Measurements from ENCODE around the gene KCNQ1. TPM values are rescaled to one million over a fixed set of nuclear protein-coding genes. Genes with fewer than 3 reads are reported as not detected.

The KCNQ1 gene
- total and polyA plus RNA-seq, 2 donors (not counting 1 experiment from before 2014, with no cell fraction given): 21.5 to 28.8 TPM

- DNase-seq (no peak), ATAC-seq (ENCODE audit: low read depth) (no peak)
- no peaks in the 10 kb centered on the region for H3K4me1 ChIP-seq (ENCODE audit: control insufficient read depth in 2 of 2, insufficient read depth in 2 of 2, low read length in 2 of 2)
- H3K4me1 Mint-ChIP-seq: peaks cover 4% of the 10 kb centered on the region
- no peak overlapping the region for H3K9ac ChIP-seq (ENCODE audit: low read length)
- H3K27me3 Mint-ChIP-seq: peaks cover 2% of the 10 kb centered on the region
- CTCF ChIA-PET: no interaction called here
- no peak overlapping the region for H3K4me3 Mint-ChIP-seq
- TF ChIP-seq, protein P1, sequence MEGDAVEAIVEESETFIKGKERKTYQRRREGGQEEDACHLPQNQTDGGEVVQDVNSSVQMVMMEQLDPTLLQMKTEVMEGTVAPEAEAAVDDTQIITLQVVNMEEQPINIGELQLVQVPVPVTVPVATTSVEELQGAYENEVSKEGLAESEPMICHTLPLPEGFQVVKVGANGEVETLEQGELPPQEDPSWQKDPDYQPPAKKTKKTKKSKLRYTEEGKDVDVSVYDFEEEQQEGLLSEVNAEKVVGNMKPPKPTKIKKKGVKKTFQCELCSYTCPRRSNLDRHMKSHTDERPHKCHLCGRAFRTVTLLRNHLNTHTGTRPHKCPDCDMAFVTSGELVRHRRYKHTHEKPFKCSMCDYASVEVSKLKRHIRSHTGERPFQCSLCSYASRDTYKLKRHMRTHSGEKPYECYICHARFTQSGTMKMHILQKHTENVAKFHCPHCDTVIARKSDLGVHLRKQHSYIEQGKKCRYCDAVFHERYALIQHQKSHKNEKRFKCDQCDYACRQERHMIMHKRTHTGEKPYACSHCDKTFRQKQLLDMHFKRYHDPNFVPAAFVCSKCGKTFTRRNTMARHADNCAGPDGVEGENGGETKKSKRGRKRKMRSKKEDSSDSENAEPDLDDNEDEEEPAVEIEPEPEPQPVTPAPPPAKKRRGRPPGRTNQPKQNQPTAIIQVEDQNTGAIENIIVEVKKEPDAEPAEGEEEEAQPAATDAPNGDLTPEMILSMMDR (IDR thresholded peaks at IDR 0.05): no peak
- TF ChIP-seq EZH2 (IDR thresholded peaks at IDR 0.05; ENCODE audit: borderline replicate concordance, insufficient read depth, low read depth, low read length, poor library complexity, severe bottlenecking): no peak
- WGBS (ENCODE audit: insufficient coverage): 78% methylated on average over 5 of the region's 6 CpGs
- no peak overlapping the region for H3K4me2 ChIP-seq (replicated peaks; ENCODE audit: low read depth, low read length, poor library complexity, severe bottlenecking)
- peaks cover 0 to 3% of the 10 kb centered on the region in 2 experiments for H3K36me3 ChIP-seq (replicated peaks in 1 of 2; ENCODE audit: control extremely low read depth in 1 of 2, control insufficient read depth in 1 of 2, extremely low read depth in 1 of 2, insufficient read depth in 2 of 2, low read length in 1 of 2)
- H3K27ac ChIP-seq (ENCODE audit: low read length in 2 of 2): no peak overlapping the region
- H3K9me3 ChIP-seq (ENCODE audit: control extremely low read depth in 1 of 3, control insufficient read depth in 2 of 3, insufficient read depth in 1 of 3, low read length in 2 of 3): peaks cover 0 to 10% (median 0%) of the 10 kb centered on the region in 3 donors
- no peak overlapping the region for H2AFZ ChIP-seq (ENCODE audit: insufficient read depth, low read depth, low read length, poor library complexity, severe bottlenecking)
- peaks cover 0 to 4% (median 0%) of the 10 kb centered on the region in 4 experiments for H3K27me3 ChIP-seq (replicated peaks in 1 of 4; ENCODE audit: control extremely low read depth in 1 of 4, control insufficient read depth in 3 of 4, insufficient read depth in 4 of 4, low read length in 3 of 4)
- no peaks in the 10 kb centered on the region for H3K79me2 ChIP-seq (ENCODE audit: control insufficient read depth, insufficient read depth, low read length)
- H3K27ac Mint-ChIP-seq: no peak overlapping the region
- no peaks in the 10 kb centered on the region for H4K20me1 ChIP-seq (ENCODE audit: control insufficient read depth, insufficient read depth, low read length, poor library complexity, severe bottlenecking)
- intact Hi-C loops (cut with micrococcal nuclease): no loop called here
- H3K4me3 ChIP-seq (ENCODE audit: control extremely low read depth in 1 of 5, extremely low read depth in 1 of 5, insufficient read depth in 1 of 5, low read depth in 2 of 5, low read length in 4 of 5): no peak overlapping the region
- POLR2A ChIA-PET: no interaction called here
- no peaks in the 10 kb centered on the region for H3K9me3 Mint-ChIP-seq (ENCODE audit: insufficient read depth)
Measured at GRCh38 chr11:2789791-2790567, 345.2 kb downstream of the KCNQ1 start.

- Mint-ChIP-seq H3K4me1 (peaks cover 4% of the 10 kb centered on the region), H3K9me3 (ENCODE audit: insufficient read depth) (no peaks in the 10 kb centered on the region), H3K4me3 (peak overlapping the region; percentile 58), H3K27ac (no peak overlapping the region), H3K27me3 (peaks cover 2% of the 10 kb centered on the region)
- H3K4me3 ChIP-seq (ENCODE audit: control extremely low read depth in 1 of 5, extremely low read depth in 1 of 5, insufficient read depth in 1 of 5, low read depth in 2 of 5, low read length in 4 of 5): no peak overlapping the region
- H3K9ac ChIP-seq (ENCODE audit: low read length): no peak overlapping the region
- intact Hi-C loops (cut with micrococcal nuclease): no loop called here
- H3K36me3 ChIP-seq (replicated peaks in 1 of 2; ENCODE audit: control extremely low read depth in 1 of 2, control insufficient read depth in 1 of 2, extremely low read depth in 1 of 2, insufficient read depth in 2 of 2, low read length in 1 of 2): peaks cover 0 to 3% of the 10 kb centered on the region in 2 experiments
- no peaks in the 10 kb centered on the region for H3K79me2 ChIP-seq (ENCODE audit: control insufficient read depth, insufficient read depth, low read length)
- 97% methylated on average over 14 of the region's 14 CpGs for WGBS (ENCODE audit: insufficient coverage)
- no peak for ATAC-seq (ENCODE audit: low read depth)
- no peaks in the 10 kb centered on the region for H4K20me1 ChIP-seq (ENCODE audit: control insufficient read depth, insufficient read depth, low read length, poor library complexity, severe bottlenecking)
- H3K4me2 ChIP-seq (replicated peaks; ENCODE audit: low read depth, low read length, poor library complexity, severe bottlenecking): no peak overlapping the region
- H3K27ac ChIP-seq (ENCODE audit: low read length in 2 of 2): no peak overlapping the region
- CTCF ChIA-PET: no interaction called here
- peaks cover 0 to 10% (median 0%) of the 10 kb centered on the region in 3 donors for H3K9me3 ChIP-seq (ENCODE audit: control extremely low read depth in 1 of 3, control insufficient read depth in 2 of 3, insufficient read depth in 1 of 3, low read length in 2 of 3)
- TF ChIP-seq, protein P1 (IDR thresholded peaks at IDR 0.05): no peak
- TF ChIP-seq EZH2 (IDR thresholded peaks at IDR 0.05; ENCODE audit: borderline replicate concordance, insufficient read depth, low read depth, low read length, poor library complexity, severe bottlenecking): no peak
- H3K27me3 ChIP-seq (replicated peaks in 1 of 4; ENCODE audit: control extremely low read depth in 1 of 4, control insufficient read depth in 3 of 4, insufficient read depth in 4 of 4, low read length in 3 of 4): peaks cover 0 to 4% (median 0%) of the 10 kb centered on the region in 4 experiments
- H2AFZ ChIP-seq (ENCODE audit: insufficient read depth, low read depth, low read length, poor library complexity, severe bottlenecking): no peak overlapping the region
- H3K4me1 ChIP-seq (ENCODE audit: control insufficient read depth in 2 of 2, insufficient read depth in 2 of 2, low read length in 2 of 2): no peaks in the 10 kb centered on the region
- POLR2A ChIA-PET: no interaction called here
- DNase-seq: no peak
Measured at GRCh38 chr11:2790568-2790921, 345.7 kb downstream of the KCNQ1 start.

Data from B cell (primary cell).